Smooth muscle cell (in vitro differentiated cells): ENCODE data around the gene FGGY. TPM values are rescaled to one million over a fixed set of nuclear protein-coding genes. Genes with fewer than 3 reads are reported as not detected.

Source experiments
- DNase-seq: peaks from one replicate; lab custom pipeline; 2025; ENCODE audit not compliant: unreplicated experiment; lab: John Stamatoyannopoulos, UW
- H2AFZ ChIP-seq: fragments of 200-600 bp; sonication (generic); 2 replicates; pipeline ENCODE4 v1.6.0; 2016; ENCODE audit warnings: antibody characterized with exemption, low read depth, mild to moderate bottlenecking
- H3F3A ChIP-seq: fragments of 200-600 bp; sonication (generic); 2 replicates; pipeline ENCODE4 v1.6.0; 2017; ENCODE audit warnings: antibody characterized with exemption, low read depth
- H3K27ac ChIP-seq: fragments of 200-600 bp; sonication (generic); 2 replicates; pipeline ENCODE4 v1.5.1; 2016; ENCODE audit warnings: low read depth, mild to moderate bottlenecking
- H3K27me3 ChIP-seq: fragments of 200-600 bp; sonication (generic); 2 replicates; pipeline ENCODE4 v1.6.1; 2016; ENCODE audit warnings: low read depth, mild to moderate bottlenecking
- H3K36me3 ChIP-seq: fragments of 200-600 bp; sonication (generic); 2 replicates; pipeline ENCODE4 v1.5.1; 2016; ENCODE audit warnings: low read depth
- H3K4me1 ChIP-seq: fragments of 200-600 bp; sonication (generic); 2 replicates; pipeline ENCODE4 v1.5.1; 2016; ENCODE audit warnings: low read depth
- H3K4me2 ChIP-seq: fragments of 200-600 bp; sonication (generic); 2 replicates; pipeline ENCODE4 v1.6.0; 2016; ENCODE audit warnings: mild to moderate bottlenecking
- H3K4me3 ChIP-seq: fragments of 200-600 bp; sonication (generic); 2 replicates; pipeline ENCODE4 v1.5.1; 2016; ENCODE audit warnings: mild to moderate bottlenecking
- H3K79me2 ChIP-seq: fragments of 200-600 bp; sonication (generic); 2 replicates; pipeline ENCODE4 v1.6.0; 2016; ENCODE audit warnings: low read depth, mild to moderate bottlenecking
- H3K9ac ChIP-seq: fragments of 200-600 bp; sonication (generic); 2 replicates; pipeline ENCODE4 v1.6.0; 2016; ENCODE audit warnings: low read depth
- H3K9me3 ChIP-seq: fragments of 200-600 bp; sonication (generic); replicated peaks from 2 replicates; pipeline ENCODE4 v1.5.1; 2016; ENCODE audit warnings: low read depth
- H4K20me1 ChIP-seq: fragments of 200-600 bp; sonication (generic); 2 replicates; pipeline ENCODE4 v1.6.0; 2016; ENCODE audit warnings: low read depth
- WGBS: methylation state at CpG from one replicate; pipeline ENCODE4 v1.1.7; 2016; ENCODE audit warnings: low lambda C conversion rate; 5-methylcytosine and 5-hydroxymethylcytosine counted together
- polyA plus RNA-seq: library from polyadenylated mRNA; unstranded; fragments of >200 nt; fragmentation: Nextera tagmentation; extraction: Ambion mirVana; gene quantifications from 2 replicates; pipeline ENCODE4 v1.2.1, GENCODE V29; 2016
- total RNA-seq: library from RNA; depleted of rRNA; stranded (reverse); fragments of >200 nt; gene quantifications from 2 replicates; pipeline ENCODE4 v1.2.3, GENCODE V29; 2014
- TF ChIP-seq, protein P1 (sequence below): fragments of 200-600 bp; sonication (generic); IDR thresholded peaks from 2 replicates; pipeline ENCODE4 v1.5.1; 2017; ENCODE audit warnings: borderline replicate concordance, mild to moderate bottlenecking, antibody characterized with exemption; ENCODE audit not compliant: insufficient read depth, poor library complexity, severe bottlenecking

FGGY gene
- total and polyA plus RNA-seq, 2 experiments from 2014 or later = 5.1 to 9.2 TPM

DNA sequence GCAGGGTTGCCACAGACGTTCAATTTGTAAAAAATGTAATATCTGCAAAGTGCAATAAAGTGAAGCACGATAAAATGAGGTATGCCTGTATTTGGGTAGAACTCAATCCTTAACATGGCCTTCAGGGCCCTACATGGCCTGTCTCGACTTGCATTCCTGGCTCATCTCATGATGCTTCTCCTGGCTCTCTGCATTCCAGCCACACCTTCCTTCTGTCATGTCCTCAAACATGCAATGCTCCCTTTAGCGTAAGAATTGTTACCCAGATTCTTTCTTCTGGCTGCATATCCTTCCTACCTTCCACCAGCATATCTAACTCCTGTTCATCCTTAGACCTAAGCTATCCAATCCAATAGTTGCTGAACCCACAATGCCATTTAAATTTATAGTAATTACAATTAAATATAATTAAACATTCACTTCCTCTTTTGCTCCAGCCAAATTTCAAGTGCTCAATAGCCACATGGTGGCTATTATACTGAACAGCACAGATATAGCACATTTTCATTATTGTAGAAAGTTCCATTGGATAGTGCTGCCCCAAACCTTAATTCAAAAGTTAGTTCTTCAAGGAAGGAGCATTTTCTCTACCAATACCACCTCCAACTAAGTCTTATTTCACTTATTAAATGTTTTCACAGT lies 32.6 kb downstream of the FGGY start:
- H4K20me1 ChIP-seq = no peaks in the 10 kb centered on the region
- peak overlapping the region; percentile 49 for H3K27ac ChIP-seq
- no peak for DNase-seq
- WGBS = 78% methylated on average over 4 of the region's 4 CpGs
- H3F3A ChIP-seq = no peaks in the 10 kb centered on the region
- no peaks in the 10 kb centered on the region for H3K79me2 ChIP-seq
- no peaks in the 10 kb centered on the region for H3K9me3 ChIP-seq
- no peak overlapping the region for H3K4me2 ChIP-seq
- no peaks in the 10 kb centered on the region for H3K36me3 ChIP-seq
- H3K4me1 ChIP-seq = no peaks in the 10 kb centered on the region
- no peak overlapping the region for H3K9ac ChIP-seq
- no peak overlapping the region for H2AFZ ChIP-seq
- H3K27me3 ChIP-seq = no peaks in the 10 kb centered on the region
- TF ChIP-seq, protein P1, sequence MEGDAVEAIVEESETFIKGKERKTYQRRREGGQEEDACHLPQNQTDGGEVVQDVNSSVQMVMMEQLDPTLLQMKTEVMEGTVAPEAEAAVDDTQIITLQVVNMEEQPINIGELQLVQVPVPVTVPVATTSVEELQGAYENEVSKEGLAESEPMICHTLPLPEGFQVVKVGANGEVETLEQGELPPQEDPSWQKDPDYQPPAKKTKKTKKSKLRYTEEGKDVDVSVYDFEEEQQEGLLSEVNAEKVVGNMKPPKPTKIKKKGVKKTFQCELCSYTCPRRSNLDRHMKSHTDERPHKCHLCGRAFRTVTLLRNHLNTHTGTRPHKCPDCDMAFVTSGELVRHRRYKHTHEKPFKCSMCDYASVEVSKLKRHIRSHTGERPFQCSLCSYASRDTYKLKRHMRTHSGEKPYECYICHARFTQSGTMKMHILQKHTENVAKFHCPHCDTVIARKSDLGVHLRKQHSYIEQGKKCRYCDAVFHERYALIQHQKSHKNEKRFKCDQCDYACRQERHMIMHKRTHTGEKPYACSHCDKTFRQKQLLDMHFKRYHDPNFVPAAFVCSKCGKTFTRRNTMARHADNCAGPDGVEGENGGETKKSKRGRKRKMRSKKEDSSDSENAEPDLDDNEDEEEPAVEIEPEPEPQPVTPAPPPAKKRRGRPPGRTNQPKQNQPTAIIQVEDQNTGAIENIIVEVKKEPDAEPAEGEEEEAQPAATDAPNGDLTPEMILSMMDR = no peak
- no peak overlapping the region for H3K4me3 ChIP-seq

DNA sequence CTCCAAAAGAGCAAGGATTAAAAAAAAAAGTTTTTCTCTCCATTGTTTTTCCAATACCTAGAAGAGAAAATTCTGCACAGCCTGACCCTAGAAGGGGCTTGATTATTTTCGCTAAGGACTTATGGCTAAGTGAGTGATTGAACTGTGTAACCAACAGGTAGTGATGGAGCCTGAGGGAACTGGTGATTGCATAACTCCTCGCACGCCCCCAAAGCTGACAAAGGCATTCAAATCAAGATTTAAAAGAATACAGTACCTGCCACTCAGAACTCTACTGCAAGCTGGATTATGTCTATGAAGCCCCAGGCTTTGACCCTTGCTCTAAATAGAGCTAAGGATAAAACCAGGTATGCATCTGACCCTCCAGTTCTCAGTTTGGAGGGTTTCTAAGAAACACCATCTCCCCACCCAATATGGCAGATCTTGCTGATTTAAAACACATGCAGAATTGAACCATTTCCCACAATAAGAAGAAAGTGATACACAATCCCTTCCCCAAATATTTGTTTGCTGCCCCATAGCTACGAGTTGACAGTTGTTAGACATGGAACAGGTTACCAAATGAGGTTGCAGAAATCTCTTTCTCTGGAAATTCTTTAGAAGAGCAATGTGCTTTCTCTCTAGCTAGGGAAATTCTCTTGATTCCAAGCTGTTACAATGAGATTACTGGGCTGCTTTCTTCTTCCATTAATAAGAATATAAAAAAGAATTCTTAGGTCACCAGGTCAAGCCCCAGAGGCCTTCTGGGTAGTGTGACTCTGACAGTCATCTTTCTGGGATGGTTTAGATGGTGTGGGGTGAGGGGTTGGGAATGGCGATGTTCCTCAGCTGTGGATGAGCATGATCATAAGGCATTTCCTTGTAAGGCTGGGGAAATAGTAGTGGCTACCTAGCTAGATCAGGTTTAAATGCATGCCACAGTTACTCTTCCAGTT lies 35.1 kb downstream of the FGGY start:
- 79% methylated on average over 5 of the region's 5 CpGs for WGBS
- Histone ChIP-seq H3F3A (no peaks in the 10 kb centered on the region), H3K4me1 (no peaks in the 10 kb centered on the region), H3K27ac (no peak overlapping the region), H3K9ac (no peak overlapping the region), H3K4me2 (no peak overlapping the region), H3K79me2 (no peaks in the 10 kb centered on the region), H4K20me1 (no peaks in the 10 kb centered on the region), H3K4me3 (no peak overlapping the region), H3K36me3 (no peaks in the 10 kb centered on the region), H2AFZ (no peak overlapping the region), H3K27me3 (no peaks in the 10 kb centered on the region), H3K9me3 (no peaks in the 10 kb centered on the region)
- DNase-seq = no peak
- TF ChIP-seq, protein P1 = no peak

DNA sequence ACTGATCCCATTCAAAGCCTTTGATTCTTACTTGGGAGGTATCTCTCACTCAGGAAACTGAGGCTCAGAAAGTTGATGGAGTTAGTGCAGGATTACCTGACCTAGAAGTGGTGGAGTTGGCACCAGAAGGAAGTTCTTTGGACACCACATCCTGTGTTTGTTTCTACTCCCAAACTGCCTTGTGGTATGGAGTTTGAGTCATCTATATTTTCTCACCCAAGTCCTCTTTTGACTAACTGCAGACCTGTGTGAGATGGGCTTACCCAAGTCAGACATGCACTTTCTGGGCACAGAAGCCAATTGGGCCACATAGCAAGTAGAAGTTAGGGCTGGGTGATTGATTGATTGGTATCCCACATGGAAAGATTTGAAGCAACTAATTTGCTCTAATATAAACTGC lies 36.1 kb downstream of the FGGY start:
- Histone ChIP-seq H3F3A (no peaks in the 10 kb centered on the region), H3K79me2 (no peaks in the 10 kb centered on the region), H3K9me3 (no peaks in the 10 kb centered on the region), H3K27ac (peak overlapping the region; percentile 15), H3K27me3 (no peaks in the 10 kb centered on the region), H3K4me1 (no peaks in the 10 kb centered on the region), H2AFZ (peak overlapping the region; percentile 32), H3K9ac (no peak overlapping the region), H3K4me3 (no peak overlapping the region), H4K20me1 (no peaks in the 10 kb centered on the region), H3K36me3 (no peaks in the 10 kb centered on the region), H3K4me2 (no peak overlapping the region)
- TF ChIP-seq, protein P1 = no peak
- DNase-seq = no peak
